HepG2 (cell line): ENCODE data around the gene AGER. TPM values are rescaled to one million over a fixed set of nuclear protein-coding genes. Genes with fewer than 3 reads are reported as not detected.

Experiments
- ETV6 ChIP-seq: sonication (generic); formaldehyde crosslinking; conservative IDR thresholded peaks from 2 replicates; pipeline ENCODE4 v1.4.0; 2020; ENCODE audit warnings: missing genetic modification reagents
- KLF16 ChIP-seq, 2 experiments: sonication (generic) in 1 of 2; formaldehyde crosslinking in 1 of 2; IDR thresholded peaks; 2 replicates each; pipeline versions ENCODE4 v1.6.1 to v1.8.0; 2016 to 2023; ENCODE audit warnings: missing genetic modification reagents in 2 of 2, missing compliant biosample characterization in 1 of 2
- MEIS2 ChIP-seq: sonication (generic); formaldehyde crosslinking; IDR thresholded peaks from 2 replicates; pipeline ENCODE4 v1.9.0; 2021; ENCODE audit warnings: mild to moderate bottlenecking, missing genetic modification reagents
- PHF5A ChIP-seq: IDR thresholded peaks from one replicate; pipeline ENCODE4 v1.6.1; 2018; ENCODE audit warnings: low read depth, missing genetic modification reagents; ENCODE audit not compliant: unreplicated experiment
- POGZ ChIP-seq: sonication (generic); formaldehyde crosslinking; IDR thresholded peaks from 2 replicates; pipeline ENCODE4 v1.4.0; 2020; ENCODE audit warnings: mild to moderate bottlenecking, missing genetic modification reagents
- SMARCE1 ChIP-seq: fragments of 450-650 bp; IDR thresholded peaks from 2 replicates; pipeline ENCODE4 v1.6.1; 2017; ENCODE audit warnings: borderline replicate concordance
- YEATS2 ChIP-seq: sonication (generic); formaldehyde crosslinking; IDR thresholded peaks from 2 replicates; pipeline ENCODE4 v1.4.0; 2020; ENCODE audit warnings: missing genetic modification reagents, borderline replicate concordance
- ZMYM3 ChIP-seq: sonication (generic); formaldehyde crosslinking; IDR thresholded peaks from 2 replicates; pipeline ENCODE4 v1.5.1; 2020; ENCODE audit warnings: mild to moderate bottlenecking, missing genetic modification reagents
- ZNF557 ChIP-seq: sonication (generic); formaldehyde crosslinking; IDR thresholded peaks from 2 replicates; pipeline ENCODE4 v1.4.0; 2020; ENCODE audit warnings: missing genetic modification reagents
- ZNF644 ChIP-seq: IDR thresholded peaks from 2 replicates; pipeline ENCODE4 v1.6.1; 2016; ENCODE audit warnings: low read depth
- polyA plus RNA-seq, 8 experiments: library from polyadenylated mRNA; depleted of rRNA in 3 of 8; stranded (reverse) in 7 of 8; unstranded in 1 of 8; fragments of >200 nt; fragmentation: Illumina TruSeq in 4 of 8; extraction: Trizol in 4 of 8; gene quantifications; 2 replicates each; pipeline versions ENCODE4 v1.2.1 to v1.2.3, GENCODE V29; 2011 to 2016; ENCODE audit warnings: low read depth in 4 of 8, missing spikeins in 1 of 8, mixed read lengths in 1 of 8; ENCODE audit not compliant: insufficient read depth in 1 of 8
- total RNA-seq, 5 experiments: library from RNA; depleted of rRNA; stranded (reverse); fragments of >200 nt; fragmentation: Illumina TruSeq; extraction: Trizol; gene quantifications; 2 replicates each; pipeline ENCODE4 v1.2.3, GENCODE V29; 2016; ENCODE audit warnings: low read depth in 1 of 5
- TF ChIP-seq, protein P1 (sequence below): IDR thresholded peaks from 2 replicates; pipeline ENCODE4 v1.6.1; 2016; ENCODE audit warnings: control low read depth
- TF ChIP-seq, protein P2 (sequence below): sonication (generic); formaldehyde crosslinking; IDR thresholded peaks from 2 replicates; pipeline ENCODE4 v1.5.1; 2020; ENCODE audit warnings: mild to moderate bottlenecking, moderate library complexity, missing genetic modification reagents
- TF ChIP-seq, protein P3 (sequence below): IDR thresholded peaks from 2 replicates; pipeline ENCODE4 v1.6.1; 2016; ENCODE audit warnings: missing compliant biosample characterization, missing genetic modification reagents, borderline replicate concordance
- TF ChIP-seq, protein P4 (sequence below): sonication (generic); formaldehyde crosslinking; IDR thresholded peaks from 2 replicates; pipeline ENCODE4 v1.5.0; 2020; ENCODE audit warnings: mild to moderate bottlenecking, missing genetic modification reagents, moderate library complexity
- TF ChIP-seq, protein P5 (sequence below): sonication (generic); formaldehyde crosslinking; IDR thresholded peaks from 2 replicates; pipeline ENCODE4; 2020; ENCODE audit warnings: missing genetic modification reagents, mild to moderate bottlenecking, borderline replicate concordance
- TF ChIP-seq, protein P6 (sequence below): sonication (generic); formaldehyde crosslinking; IDR thresholded peaks from 2 replicates; pipeline ENCODE4 v1.5.1; 2020; ENCODE audit warnings: missing genetic modification reagents, mild to moderate bottlenecking, borderline replicate concordance
- TF ChIP-seq, protein P7 (sequence below): sonication (generic); formaldehyde crosslinking; IDR thresholded peaks from 2 replicates; pipeline ENCODE4 v1.5.0; 2020; ENCODE audit warnings: missing genetic modification reagents

The AGER gene
- total and polyA plus RNA-seq, 2 of the 13 experiments (the other 11 are each of a cell fraction or from before 2014, with no cell fraction given): 1.9 to 5.1 TPM

DNA sequence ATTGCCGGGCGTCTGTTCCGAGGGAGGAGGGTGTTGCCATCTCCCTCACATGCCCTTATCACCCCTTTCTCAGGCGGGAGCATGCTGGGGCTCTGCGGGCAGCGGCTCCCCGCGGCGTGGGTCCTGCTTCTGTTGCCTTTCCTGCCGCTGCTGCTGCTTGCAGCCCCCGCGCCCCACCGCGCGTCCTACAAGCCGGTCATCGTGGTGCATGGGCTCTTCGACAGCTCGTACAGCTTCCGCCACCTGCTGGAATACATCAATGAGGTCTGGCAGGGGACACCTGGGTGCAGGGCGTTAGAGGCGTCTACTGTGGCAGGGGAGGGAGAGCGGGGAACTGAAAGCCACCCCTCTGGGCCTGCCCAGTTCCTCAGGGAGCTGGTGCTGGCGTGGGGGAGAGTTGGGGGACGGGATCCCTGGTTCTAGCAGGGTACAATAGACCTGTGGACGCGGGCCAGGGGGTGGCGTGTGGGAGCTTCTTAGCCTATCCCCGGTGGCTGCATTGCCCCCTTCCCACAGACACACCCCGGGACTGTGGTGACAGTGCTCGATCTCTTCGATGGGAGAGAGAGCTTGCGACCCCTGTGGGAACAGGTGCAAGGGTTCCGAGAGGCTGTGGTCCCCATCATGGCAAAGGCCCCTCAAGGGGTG, 29.4 kb downstream of the AGER start (continued):
- TF ChIP-seq, protein P1, sequence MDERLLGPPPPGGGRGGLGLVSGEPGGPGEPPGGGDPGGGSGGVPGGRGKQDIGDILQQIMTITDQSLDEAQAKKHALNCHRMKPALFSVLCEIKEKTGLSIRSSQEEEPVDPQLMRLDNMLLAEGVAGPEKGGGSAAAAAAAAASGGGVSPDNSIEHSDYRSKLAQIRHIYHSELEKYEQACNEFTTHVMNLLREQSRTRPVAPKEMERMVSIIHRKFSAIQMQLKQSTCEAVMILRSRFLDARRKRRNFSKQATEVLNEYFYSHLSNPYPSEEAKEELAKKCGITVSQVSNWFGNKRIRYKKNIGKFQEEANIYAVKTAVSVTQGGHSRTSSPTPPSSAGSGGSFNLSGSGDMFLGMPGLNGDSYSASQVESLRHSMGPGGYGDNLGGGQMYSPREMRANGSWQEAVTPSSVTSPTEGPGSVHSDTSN (CRISPR knock-in tag): no peak
- TF ChIP-seq, protein P2, sequence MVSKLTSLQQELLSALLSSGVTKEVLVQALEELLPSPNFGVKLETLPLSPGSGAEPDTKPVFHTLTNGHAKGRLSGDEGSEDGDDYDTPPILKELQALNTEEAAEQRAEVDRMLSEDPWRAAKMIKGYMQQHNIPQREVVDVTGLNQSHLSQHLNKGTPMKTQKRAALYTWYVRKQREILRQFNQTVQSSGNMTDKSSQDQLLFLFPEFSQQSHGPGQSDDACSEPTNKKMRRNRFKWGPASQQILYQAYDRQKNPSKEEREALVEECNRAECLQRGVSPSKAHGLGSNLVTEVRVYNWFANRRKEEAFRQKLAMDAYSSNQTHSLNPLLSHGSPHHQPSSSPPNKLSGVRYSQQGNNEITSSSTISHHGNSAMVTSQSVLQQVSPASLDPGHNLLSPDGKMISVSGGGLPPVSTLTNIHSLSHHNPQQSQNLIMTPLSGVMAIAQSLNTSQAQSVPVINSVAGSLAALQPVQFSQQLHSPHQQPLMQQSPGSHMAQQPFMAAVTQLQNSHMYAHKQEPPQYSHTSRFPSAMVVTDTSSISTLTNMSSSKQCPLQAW: no peak; the same call in 1 of the 2 replicates
- TF ChIP-seq, protein P3, sequence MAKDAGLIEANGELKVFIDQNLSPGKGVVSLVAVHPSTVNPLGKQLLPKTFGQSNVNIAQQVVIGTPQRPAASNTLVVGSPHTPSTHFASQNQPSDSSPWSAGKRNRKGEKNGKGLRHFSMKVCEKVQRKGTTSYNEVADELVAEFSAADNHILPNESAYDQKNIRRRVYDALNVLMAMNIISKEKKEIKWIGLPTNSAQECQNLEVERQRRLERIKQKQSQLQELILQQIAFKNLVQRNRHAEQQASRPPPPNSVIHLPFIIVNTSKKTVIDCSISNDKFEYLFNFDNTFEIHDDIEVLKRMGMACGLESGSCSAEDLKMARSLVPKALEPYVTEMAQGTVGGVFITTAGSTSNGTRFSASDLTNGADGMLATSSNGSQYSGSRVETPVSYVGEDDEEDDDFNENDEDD (CRISPR knock-in tag): peak; percentile 78
- peak; percentile 10; the same call in 1 of the 2 replicates for TF ChIP-seq YEATS2 (CRISPR knock-in tag)
- no peak for TF ChIP-seq KLF16 (CRISPR knock-in tag; IDR thresholded peaks at IDR 0.05)
- TF ChIP-seq, protein P4, sequence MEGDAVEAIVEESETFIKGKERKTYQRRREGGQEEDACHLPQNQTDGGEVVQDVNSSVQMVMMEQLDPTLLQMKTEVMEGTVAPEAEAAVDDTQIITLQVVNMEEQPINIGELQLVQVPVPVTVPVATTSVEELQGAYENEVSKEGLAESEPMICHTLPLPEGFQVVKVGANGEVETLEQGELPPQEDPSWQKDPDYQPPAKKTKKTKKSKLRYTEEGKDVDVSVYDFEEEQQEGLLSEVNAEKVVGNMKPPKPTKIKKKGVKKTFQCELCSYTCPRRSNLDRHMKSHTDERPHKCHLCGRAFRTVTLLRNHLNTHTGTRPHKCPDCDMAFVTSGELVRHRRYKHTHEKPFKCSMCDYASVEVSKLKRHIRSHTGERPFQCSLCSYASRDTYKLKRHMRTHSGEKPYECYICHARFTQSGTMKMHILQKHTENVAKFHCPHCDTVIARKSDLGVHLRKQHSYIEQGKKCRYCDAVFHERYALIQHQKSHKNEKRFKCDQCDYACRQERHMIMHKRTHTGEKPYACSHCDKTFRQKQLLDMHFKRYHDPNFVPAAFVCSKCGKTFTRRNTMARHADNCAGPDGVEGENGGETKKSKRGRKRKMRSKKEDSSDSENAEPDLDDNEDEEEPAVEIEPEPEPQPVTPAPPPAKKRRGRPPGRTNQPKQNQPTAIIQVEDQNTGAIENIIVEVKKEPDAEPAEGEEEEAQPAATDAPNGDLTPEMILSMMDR: peak; percentile 99
- TF ChIP-seq POGZ: no peak; the same call in 1 of the 2 replicates
- TF ChIP-seq, protein P5, sequence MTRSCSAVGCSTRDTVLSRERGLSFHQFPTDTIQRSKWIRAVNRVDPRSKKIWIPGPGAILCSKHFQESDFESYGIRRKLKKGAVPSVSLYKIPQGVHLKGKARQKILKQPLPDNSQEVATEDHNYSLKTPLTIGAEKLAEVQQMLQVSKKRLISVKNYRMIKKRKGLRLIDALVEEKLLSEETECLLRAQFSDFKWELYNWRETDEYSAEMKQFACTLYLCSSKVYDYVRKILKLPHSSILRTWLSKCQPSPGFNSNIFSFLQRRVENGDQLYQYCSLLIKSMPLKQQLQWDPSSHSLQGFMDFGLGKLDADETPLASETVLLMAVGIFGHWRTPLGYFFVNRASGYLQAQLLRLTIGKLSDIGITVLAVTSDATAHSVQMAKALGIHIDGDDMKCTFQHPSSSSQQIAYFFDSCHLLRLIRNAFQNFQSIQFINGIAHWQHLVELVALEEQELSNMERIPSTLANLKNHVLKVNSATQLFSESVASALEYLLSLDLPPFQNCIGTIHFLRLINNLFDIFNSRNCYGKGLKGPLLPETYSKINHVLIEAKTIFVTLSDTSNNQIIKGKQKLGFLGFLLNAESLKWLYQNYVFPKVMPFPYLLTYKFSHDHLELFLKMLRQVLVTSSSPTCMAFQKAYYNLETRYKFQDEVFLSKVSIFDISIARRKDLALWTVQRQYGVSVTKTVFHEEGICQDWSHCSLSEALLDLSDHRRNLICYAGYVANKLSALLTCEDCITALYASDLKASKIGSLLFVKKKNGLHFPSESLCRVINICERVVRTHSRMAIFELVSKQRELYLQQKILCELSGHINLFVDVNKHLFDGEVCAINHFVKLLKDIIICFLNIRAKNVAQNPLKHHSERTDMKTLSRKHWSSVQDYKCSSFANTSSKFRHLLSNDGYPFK: peak; percentile 16
- TF ChIP-seq ETV6 (CRISPR knock-in tag): no peak
- peak; percentile 79 for TF ChIP-seq ZMYM3 (CRISPR knock-in tag)
- TF ChIP-seq MEIS2 (CRISPR knock-in tag): no peak; the same call in 1 of the 2 replicates
- no peak for TF ChIP-seq PHF5A (CRISPR knock-in tag)
- TF ChIP-seq, protein P6, sequence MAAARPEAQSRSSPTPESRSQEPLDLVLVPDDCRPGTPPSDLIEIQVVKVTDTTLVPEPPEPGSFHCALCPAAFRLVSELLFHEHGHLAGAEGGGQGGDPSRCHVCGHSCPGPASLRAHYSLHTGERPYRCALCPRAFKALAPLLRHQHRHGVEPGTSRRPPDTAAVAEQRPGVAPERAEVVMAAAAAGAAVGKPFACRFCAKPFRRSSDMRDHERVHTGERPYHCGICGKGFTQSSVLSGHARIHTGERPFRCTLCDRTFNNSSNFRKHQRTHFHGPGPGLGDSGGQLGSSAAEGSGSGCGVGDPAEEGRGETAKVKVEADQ (CRISPR knock-in tag): no peak
- no peak for TF ChIP-seq ZNF644 (CRISPR knock-in tag)
- TF ChIP-seq, protein P7, sequence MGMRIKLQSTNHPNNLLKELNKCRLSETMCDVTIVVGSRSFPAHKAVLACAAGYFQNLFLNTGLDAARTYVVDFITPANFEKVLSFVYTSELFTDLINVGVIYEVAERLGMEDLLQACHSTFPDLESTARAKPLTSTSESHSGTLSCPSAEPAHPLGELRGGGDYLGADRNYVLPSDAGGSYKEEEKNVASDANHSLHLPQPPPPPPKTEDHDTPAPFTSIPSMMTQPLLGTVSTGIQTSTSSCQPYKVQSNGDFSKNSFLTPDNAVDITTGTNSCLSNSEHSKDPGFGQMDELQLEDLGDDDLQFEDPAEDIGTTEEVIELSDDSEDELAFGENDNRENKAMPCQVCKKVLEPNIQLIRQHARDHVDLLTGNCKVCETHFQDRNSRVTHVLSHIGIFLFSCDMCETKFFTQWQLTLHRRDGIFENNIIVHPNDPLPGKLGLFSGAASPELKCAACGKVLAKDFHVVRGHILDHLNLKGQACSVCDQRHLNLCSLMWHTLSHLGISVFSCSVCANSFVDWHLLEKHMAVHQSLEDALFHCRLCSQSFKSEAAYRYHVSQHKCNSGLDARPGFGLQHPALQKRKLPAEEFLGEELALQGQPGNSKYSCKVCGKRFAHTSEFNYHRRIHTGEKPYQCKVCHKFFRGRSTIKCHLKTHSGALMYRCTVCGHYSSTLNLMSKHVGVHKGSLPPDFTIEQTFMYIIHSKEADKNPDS (CRISPR knock-in tag): 0 out of 2 replicates have a peak, but pooled peaks have one; percentile 49
- no peak for TF ChIP-seq ZNF557 (CRISPR knock-in tag)
- no peak for TF ChIP-seq SMARCE1
